T-helper 17 cell (primary cell): Measurements from ENCODE around the gene AGXT2. TPM values are rescaled to one million over a fixed set of nuclear protein-coding genes. Genes with fewer than 3 reads are reported as not detected.
"Not testable (repeated sequence)": the region's sequence is repeated elsewhere in the genome, so short reads cannot be mapped to it uniquely, and the experiment has no call there.

Source experiments
- ATAC-seq: fragments of 150-1000 bp; cut with Tn5 transposase; 2 replicates; pipeline ENCODE4 v1.10.0; 2021; ENCODE audit warnings: mild to moderate bottlenecking, moderate library complexity
- DNase-seq, 3 donors: peaks; one replicate each; pipeline versions ENCODE4 v3.0.0 to v3.0.0-alpha.2; 2020 to 2021
- H3K9me3 ChIP-seq: one replicate; pipeline ENCODE4 v1.7.0; 2013; ENCODE audit warnings: low read length, mild to moderate bottlenecking; ENCODE audit not compliant: control insufficient read depth, poor library complexity, severe bottlenecking
- H3K27ac Mint-ChIP-seq: one replicate; pipeline ENCODE4 v1.8.0; 2022; ENCODE audit warnings: mild to moderate bottlenecking, moderate library complexity, mixed read lengths
- H3K27me3 Mint-ChIP-seq: one replicate; pipeline ENCODE4 v1.8.0; 2022; ENCODE audit warnings: mixed read lengths
- H3K36me3 Mint-ChIP-seq: one replicate; pipeline ENCODE4 v1.8.0; 2022; ENCODE audit warnings: low read depth, mixed read lengths
- H3K4me1 Mint-ChIP-seq: one replicate; pipeline ENCODE4 v1.8.0; 2022; ENCODE audit warnings: mild to moderate bottlenecking, mixed read lengths
- H3K4me3 Mint-ChIP-seq: one replicate; pipeline ENCODE4 v1.8.0; 2022; ENCODE audit warnings: mild to moderate bottlenecking, moderate library complexity, mixed read lengths
- total RNA-seq, 4 donors: library from RNA in 2 of 4; stranded (reverse) in 2 of 4; gene quantifications; one replicate each; pipeline ENCODE4 v1.2.3 and lab custom pipeline; 2022 to 2026

The AGXT2 gene
- total RNA-seq, 2 donors from 2014 or later: not detected

GRCh38 chr5:35044649-35045048 is 3.1 kb downstream of the AGXT2 start:
- DNase-seq: no peak
- Mint-ChIP-seq H3K27me3 (peaks cover 49% of the 10 kb centered on the region), H3K4me1 (no peaks in the 10 kb centered on the region), H3K27ac (no peak overlapping the region), H3K36me3 (no peaks in the 10 kb centered on the region), H3K4me3 (no peak overlapping the region)
- no peaks in the 10 kb centered on the region for H3K9me3 ChIP-seq
- ATAC-seq: no peak

- Mint-ChIP-seq H3K4me3 (no peak overlapping the region), H3K36me3 (no peaks in the 10 kb centered on the region), H3K4me1 (no peaks in the 10 kb centered on the region), H3K27ac (no peak overlapping the region), H3K27me3 (peaks cover 50% of the 10 kb centered on the region)
- ATAC-seq: no peak
- DNase-seq: no peak
- no peaks in the 10 kb centered on the region for H3K9me3 ChIP-seq
These were observed 5.0 kb downstream of the AGXT2 start for GRCh38 chr5:35042781-35043180.

- no peaks in the 10 kb centered on the region for H3K4me1 Mint-ChIP-seq
- DNase-seq (no peak), ATAC-seq (no peak)
- H3K36me3 Mint-ChIP-seq: no peaks in the 10 kb centered on the region
- no peaks in the 10 kb centered on the region for H3K9me3 ChIP-seq
- H3K4me3 Mint-ChIP-seq: no peak overlapping the region
- no peak overlapping the region for H3K27ac Mint-ChIP-seq
- H3K27me3 Mint-ChIP-seq: peaks cover 59% of the 10 kb centered on the region
These were observed 6.5 kb downstream of the AGXT2 start for GRCh38 chr5:35041261-35041660.

- DNase-seq: no peak
- Mint-ChIP-seq H3K36me3 (no peaks in the 10 kb centered on the region), H3K4me1 (no peaks in the 10 kb centered on the region), H3K27ac (no peak overlapping the region), H3K27me3 (peaks cover 76% of the 10 kb centered on the region), H3K4me3 (no peak overlapping the region)
- H3K9me3 ChIP-seq: no peaks in the 10 kb centered on the region
- ATAC-seq: no peak
These were observed 8.9 kb downstream of the AGXT2 start for GRCh38 chr5:35038891-35039290.

GRCh38 chr5:35036536-35036935 is 11.2 kb downstream of the AGXT2 start:
- Mint-ChIP-seq H3K27me3 (peaks cover 72% of the 10 kb centered on the region), H3K4me3 (no peak overlapping the region), H3K36me3 (peaks cover 2% of the 10 kb centered on the region), H3K27ac (no peak overlapping the region), H3K4me1 (no peaks in the 10 kb centered on the region)
- DNase-seq (no peak), ATAC-seq (no peak)
- no peaks in the 10 kb centered on the region for H3K9me3 ChIP-seq

GRCh38 chr5:35035929-35036328 is 11.8 kb downstream of the AGXT2 start:
- not testable (repeated sequence) for H3K4me1 Mint-ChIP-seq, H3K9me3 ChIP-seq, H3K4me3 Mint-ChIP-seq, H3K27ac Mint-ChIP-seq, DNase-seq, ATAC-seq, H3K36me3 Mint-ChIP-seq
- H3K27me3 Mint-ChIP-seq: peaks cover 66% of the 10 kb centered on the region

- DNase-seq: no peak
- H3K9me3 ChIP-seq: no peaks in the 10 kb centered on the region
- ATAC-seq: no peak
- Mint-ChIP-seq H3K27ac (no peak overlapping the region), H3K36me3 (peaks cover 2% of the 10 kb centered on the region), H3K27me3 (peaks cover 59% of the 10 kb centered on the region), H3K4me3 (no peak overlapping the region), H3K4me1 (no peaks in the 10 kb centered on the region)
These were observed 12.5 kb downstream of the AGXT2 start for GRCh38 chr5:35035271-35035670.

- Mint-ChIP-seq H3K27ac (no peak overlapping the region), H3K4me1 (no peaks in the 10 kb centered on the region), H3K4me3 (no peak overlapping the region), H3K27me3 (peaks cover 62% of the 10 kb centered on the region), H3K36me3 (peaks cover 2% of the 10 kb centered on the region)
- no peak for ATAC-seq
- no peak for DNase-seq
- H3K9me3 ChIP-seq: no peaks in the 10 kb centered on the region
These were observed 15.4 kb downstream of the AGXT2 start for GRCh38 chr5:35032356-35032755.

- peaks cover 2% of the 10 kb centered on the region for H3K36me3 Mint-ChIP-seq
- ATAC-seq: no peak
- H3K4me3 Mint-ChIP-seq: no peak overlapping the region
- peaks cover 57% of the 10 kb centered on the region for H3K27me3 Mint-ChIP-seq
- no peaks in the 10 kb centered on the region for H3K9me3 ChIP-seq
- no peak for DNase-seq
- H3K27ac Mint-ChIP-seq: no peak overlapping the region
- H3K4me1 Mint-ChIP-seq: no peaks in the 10 kb centered on the region
These were observed 16.5 kb downstream of the AGXT2 start for GRCh38 chr5:35031276-35031675.

GRCh38 chr5:35030426-35031100 is 17.2 kb downstream of the AGXT2 start:
- Mint-ChIP-seq H3K27ac (no peak overlapping the region), H3K4me3 (no peak overlapping the region), H3K27me3 (peaks cover 56% of the 10 kb centered on the region), H3K36me3 (peaks cover 2% of the 10 kb centered on the region), H3K4me1 (no peaks in the 10 kb centered on the region)
- ATAC-seq (no peak), DNase-seq (no peak)
- no peaks in the 10 kb centered on the region for H3K9me3 ChIP-seq

- ATAC-seq (no peak), DNase-seq (no peak)
- no peak overlapping the region for H3K27ac Mint-ChIP-seq
- H3K27me3 Mint-ChIP-seq: peaks cover 47% of the 10 kb centered on the region
- no peaks in the 10 kb centered on the region for H3K9me3 ChIP-seq
- H3K4me1 Mint-ChIP-seq: no peaks in the 10 kb centered on the region
- peaks cover 2% of the 10 kb centered on the region for H3K36me3 Mint-ChIP-seq
- H3K4me3 Mint-ChIP-seq: no peak overlapping the region
These were observed 18.4 kb downstream of the AGXT2 start for GRCh38 chr5:35029333-35029732.

- Mint-ChIP-seq H3K4me1 (no peaks in the 10 kb centered on the region), H3K27me3 (peaks cover 38% of the 10 kb centered on the region), H3K4me3 (no peak overlapping the region), H3K36me3 (no peaks in the 10 kb centered on the region), H3K27ac (no peak overlapping the region)
- ATAC-seq: no peak
- H3K9me3 ChIP-seq: no peaks in the 10 kb centered on the region
- no peak for DNase-seq
These were observed 20.8 kb downstream of the AGXT2 start for GRCh38 chr5:35026941-35027340.

GRCh38 chr5:35026280-35026840 is 21.4 kb downstream of the AGXT2 start:
- Mint-ChIP-seq H3K36me3 (no peaks in the 10 kb centered on the region), H3K27ac (no peak overlapping the region), H3K4me1 (no peaks in the 10 kb centered on the region), H3K27me3 (peaks cover 38% of the 10 kb centered on the region), H3K4me3 (no peak overlapping the region)
- DNase-seq (no peak), ATAC-seq (no peak)
- no peaks in the 10 kb centered on the region for H3K9me3 ChIP-seq

GRCh38 chr5:35024911-35025510 is 22.7 kb downstream of the AGXT2 start:
- peaks cover 35% of the 10 kb centered on the region for H3K27me3 Mint-ChIP-seq
- ATAC-seq: no peak
- DNase-seq: no peak
- H3K4me1 Mint-ChIP-seq: no peaks in the 10 kb centered on the region
- H3K36me3 Mint-ChIP-seq: no peaks in the 10 kb centered on the region
- H3K27ac Mint-ChIP-seq: no peak overlapping the region
- no peaks in the 10 kb centered on the region for H3K9me3 ChIP-seq
- H3K4me3 Mint-ChIP-seq: no peak overlapping the region
